GM19438 (cell line): Measurements from ENCODE around the gene ITGA6.

Source experiments
- ATAC-seq: cut with Tn5 transposase; IDR thresholded peaks from one replicate; pipeline ENCODE4 v1.9.1; 2021; ENCODE audit warnings: low read depth; ENCODE audit not compliant: unreplicated experiment

The ITGA6 gene

DNA sequence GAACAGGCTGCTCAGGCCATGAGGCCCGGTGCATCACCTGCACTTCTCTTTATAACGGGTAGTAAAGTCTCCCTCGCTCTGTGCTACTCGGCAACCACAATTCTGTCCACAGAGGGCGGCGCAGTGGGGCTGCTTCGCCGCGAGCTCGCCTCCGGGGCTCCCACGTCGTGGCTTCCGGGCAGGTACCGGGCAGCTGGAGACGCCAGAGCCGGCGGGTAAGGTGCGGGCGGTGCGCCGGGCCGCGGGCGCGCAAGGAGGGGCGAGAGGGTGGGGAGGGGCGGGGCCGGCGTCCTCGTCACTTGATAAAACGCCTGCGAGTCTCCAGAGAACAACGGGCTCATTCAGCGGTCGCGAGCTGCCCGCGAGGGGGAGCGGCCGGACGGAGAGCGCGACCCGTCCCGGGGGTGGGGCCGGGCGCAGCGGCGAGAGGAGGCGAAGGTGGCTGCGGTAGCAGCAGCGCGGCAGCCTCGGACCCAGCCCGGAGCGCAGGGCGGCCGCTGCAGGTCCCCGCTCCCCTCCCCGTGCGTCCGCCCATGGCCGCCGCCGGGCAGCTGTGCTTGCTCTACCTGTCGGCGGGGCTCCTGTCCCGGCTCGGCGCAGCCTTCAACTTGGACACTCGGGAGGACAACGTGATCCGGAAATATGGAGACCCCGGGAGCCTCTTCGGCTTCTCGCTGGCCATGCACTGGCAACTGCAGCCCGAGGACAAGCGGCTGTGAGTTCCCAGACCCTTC lies at the start of gene ITGA6:
Gene ITGA6 (plus strand): TSS at position 331 of the 734 bp plus-strand sequence.
- ATAC-seq: no peak

DNA sequence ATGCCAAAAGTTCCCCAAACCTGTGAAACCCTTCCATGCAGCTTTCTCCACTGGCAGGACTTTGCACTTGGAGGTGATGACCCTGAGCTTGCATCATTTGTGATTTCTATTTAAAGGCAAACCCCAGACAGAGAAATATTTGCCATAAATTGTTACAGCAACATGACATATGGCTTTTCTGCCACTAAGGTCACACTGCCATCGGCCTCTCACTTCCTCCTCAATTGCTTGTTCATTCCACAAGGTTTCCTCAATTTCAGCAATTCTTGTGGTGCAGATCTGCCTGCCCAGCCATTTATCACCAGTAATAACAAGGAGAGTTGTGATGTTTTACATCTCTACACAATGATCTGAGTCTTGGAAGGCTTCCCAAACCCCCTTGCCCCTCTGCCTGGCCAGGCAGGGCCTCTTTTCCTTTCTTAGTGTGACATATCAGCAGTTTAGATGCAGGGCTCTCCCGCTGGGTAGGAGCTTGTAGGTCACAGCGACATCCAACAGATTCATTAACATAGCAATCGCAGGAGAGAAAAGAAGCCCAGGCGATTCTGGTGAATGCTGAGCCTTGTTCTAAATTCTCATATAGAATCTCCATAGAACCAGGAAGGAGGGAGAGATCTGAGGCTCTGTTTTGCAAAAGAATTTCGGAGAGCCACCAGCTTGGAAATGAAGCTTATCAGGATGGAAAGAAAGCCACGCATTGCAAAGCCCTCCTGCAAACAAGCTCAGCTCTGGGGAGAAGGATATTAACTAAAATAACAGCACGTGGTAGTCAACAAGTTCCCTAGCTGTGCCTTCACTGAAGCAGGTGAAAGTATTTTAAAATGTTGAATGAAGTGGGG lies 46.7 kb upstream of the ITGA6 start:
- no peak for ATAC-seq

- ATAC-seq: no peak
Observed at GRCh38 chr2:172381275-172382027, 45.9 kb upstream of the ITGA6 start.

GRCh38 chr2:172387361-172387760 lies 40.0 kb upstream of the ITGA6 start:
- no peak for ATAC-seq

- no peak for ATAC-seq
Observed at GRCh38 chr2:172389685-172390339, 37.6 kb upstream of the ITGA6 start.

DNA sequence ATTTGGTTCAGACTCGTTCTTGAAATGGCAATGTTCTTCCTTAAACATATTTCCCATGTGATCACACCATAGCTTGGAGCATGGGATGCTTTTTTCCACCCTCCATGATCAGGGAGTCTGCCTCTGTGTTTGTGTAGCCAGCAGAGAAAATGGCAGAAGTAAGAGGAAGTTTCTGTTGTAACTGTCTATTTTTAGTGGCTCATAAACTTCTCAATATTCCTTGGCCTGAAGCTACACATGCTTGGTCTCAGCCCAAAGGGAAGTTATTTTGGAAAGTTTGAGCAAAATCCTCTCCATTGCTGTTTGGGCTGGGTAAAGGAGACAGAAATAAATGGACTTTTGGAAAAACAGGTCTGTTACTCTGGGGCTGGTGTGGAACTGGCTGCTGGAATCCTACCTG lies 33.4 kb upstream of the ITGA6 start:
- ATAC-seq: no peak

DNA sequence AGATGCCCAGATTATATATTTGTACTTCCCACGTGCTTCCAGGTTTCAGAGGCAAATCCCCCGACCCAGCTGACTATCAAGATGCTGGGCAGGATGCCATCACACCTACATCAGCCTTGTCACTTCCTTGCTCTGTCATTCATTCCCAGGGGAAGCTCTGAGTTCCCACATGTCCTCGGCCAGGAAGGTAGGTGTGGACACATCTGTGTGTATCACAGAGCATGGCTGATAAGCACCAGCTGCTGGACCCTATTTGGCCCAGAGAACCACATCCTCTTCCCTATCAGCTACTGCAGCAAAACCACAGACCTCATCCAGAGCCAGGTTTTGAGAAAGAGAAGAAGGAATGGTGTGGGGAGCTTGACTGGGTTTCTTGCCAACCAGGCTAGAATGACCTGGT lies 31.9 kb upstream of the ITGA6 start:
- ATAC-seq: no peak

DNA sequence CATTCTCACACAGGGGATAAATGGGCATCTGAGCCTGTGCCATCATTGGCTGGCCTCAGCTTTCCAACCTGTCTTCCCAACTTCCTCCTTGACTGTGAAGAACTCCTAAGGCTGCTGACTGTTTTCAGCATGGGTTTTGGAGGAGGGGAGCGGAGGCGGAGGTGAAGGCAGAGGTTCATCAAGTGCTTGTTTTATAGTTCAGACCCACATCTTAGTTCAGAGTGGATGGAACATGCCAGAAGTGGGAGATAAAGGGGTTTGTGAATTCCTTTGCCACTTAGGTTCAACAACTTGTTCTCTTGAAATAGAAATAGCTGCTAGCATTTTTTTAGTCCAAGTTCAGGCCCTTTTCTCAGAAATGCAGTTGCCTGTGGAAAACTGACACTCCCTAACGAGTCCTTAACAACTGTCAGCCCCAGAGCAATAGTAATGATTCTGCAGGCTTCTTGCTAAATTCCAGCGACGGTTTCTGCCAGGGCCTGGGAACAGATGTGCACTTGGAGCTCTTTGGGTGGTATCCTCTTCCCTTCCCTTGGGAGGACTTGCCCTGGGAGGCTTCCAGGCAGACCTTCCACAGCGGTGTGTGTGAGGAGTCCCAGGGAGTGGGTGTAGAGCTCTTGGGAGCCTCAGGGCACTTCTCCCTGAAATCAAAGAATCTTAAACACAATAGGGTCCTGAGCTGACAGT lies 30.1 kb upstream of the ITGA6 start:
- ATAC-seq: no peak

GRCh38 chr2:172398440-172398839 lies 28.9 kb upstream of the ITGA6 start:
- no peak for ATAC-seq

DNA sequence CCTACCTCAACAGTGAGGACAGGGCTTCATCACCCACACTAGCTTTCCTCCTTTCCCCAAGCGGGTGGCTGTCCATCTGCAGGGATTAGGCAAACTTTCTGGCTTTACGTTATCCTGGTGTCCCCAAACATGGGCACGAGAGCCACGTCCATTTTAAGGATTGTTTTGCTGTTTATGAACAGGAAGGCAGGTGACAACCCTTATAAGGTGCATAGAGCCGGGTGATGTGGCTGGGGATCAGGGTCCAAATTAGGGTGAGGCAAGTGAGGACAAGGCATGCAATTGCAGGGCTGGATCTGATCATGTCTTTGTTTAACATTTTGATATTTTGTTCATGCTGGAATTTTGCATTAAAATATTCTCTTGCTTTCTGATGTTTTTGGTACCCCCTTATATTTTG lies 27.6 kb upstream of the ITGA6 start:
- no peak for ATAC-seq

- ATAC-seq: no peak
Observed at GRCh38 chr2:172402198-172402597, 25.2 kb upstream of the ITGA6 start.

GRCh38 chr2:172403402-172403801 lies 24.0 kb upstream of the ITGA6 start:
- ATAC-seq: no peak

GRCh38 chr2:172403881-172404468 lies 23.4 kb upstream of the ITGA6 start:
- ATAC-seq: no peak

- no peak for ATAC-seq
Observed at GRCh38 chr2:172404824-172405223, 22.6 kb upstream of the ITGA6 start.

DNA sequence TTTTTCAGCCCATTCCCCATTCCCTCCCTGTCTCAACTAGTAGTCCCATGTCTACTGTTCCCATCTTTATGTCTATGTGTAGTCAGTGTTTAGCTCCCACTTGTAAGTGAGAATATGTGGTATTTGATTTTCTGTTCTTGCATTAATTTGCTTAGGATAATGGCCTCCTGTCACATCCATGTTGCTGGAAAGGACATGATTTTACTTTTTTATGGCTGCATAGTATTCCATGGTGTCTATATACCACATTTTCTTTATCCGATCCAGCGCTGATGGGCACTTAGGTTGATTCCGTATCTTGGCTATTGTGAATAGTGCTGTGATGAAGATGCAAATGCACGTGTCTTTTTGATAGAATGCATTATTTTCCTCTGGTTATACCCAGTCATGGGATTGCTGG lies 21.7 kb upstream of the ITGA6 start:
- ATAC-seq: no peak

GRCh38 chr2:172408143-172408766 lies 19.1 kb upstream of the ITGA6 start:
- no peak for ATAC-seq

- ATAC-seq: no peak
Observed at GRCh38 chr2:172409042-172409441, 18.3 kb upstream of the ITGA6 start.

DNA sequence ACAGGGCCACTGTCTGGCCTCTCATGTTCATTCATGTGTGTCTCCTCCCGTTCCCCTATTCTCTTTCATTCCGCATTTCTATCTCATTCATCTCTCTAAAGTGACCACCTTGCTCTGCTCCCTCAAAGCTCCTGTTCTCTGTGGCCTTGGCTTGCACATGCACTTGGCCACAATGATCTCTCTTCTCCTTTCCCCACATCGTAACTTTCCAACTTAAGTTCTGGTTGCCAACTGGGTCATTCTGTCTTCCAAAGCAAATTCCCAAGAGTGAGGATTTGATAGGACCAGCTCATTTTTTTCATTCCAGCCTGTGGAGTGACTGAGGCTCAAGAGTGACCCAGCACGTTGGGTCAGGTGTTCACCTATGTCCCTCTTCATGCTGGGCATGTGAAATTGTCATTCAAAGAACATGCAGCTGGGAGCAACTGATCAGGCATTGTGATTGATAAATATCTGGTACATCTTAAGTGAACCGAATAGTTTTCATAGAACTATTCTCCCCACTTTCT lies 14.3 kb upstream of the ITGA6 start:
- ATAC-seq: no peak
